GM12878 (cell line): Measurements from ENCODE around the gene DHRS1. TPM values are rescaled to one million over a fixed set of nuclear protein-coding genes. Genes with fewer than 3 reads are reported as not detected.

Experiments used
- ATAC-seq: fragments of 200-7000 bp; cut with Tn5 transposase; 3 replicates; pipeline ENCODE4 v1.9.1; 2020; ENCODE audit warnings: mild to moderate bottlenecking, moderate library complexity
- BruUV-seq: library from RNA; stranded (reverse); fragments of 400-500 nt; replicated peaks from 2 replicates; lab custom pipeline; 2021; lab: Mats Ljungman, UMichigan
- CTCF ChIA-PET: fragments of 300-600 bp; sonication (Branson Sonifier 250); formaldehyde crosslinking; extraction: SDS; loops from one replicate; lab custom pipeline; 2021; ENCODE audit warnings: inconsistent platforms; lab: Yijun Ruan, JAX
- POLR2A ChIA-PET: fragments of 350-600 bp; formaldehyde crosslinking; extraction: SDS; loops from one replicate; lab custom pipeline; 2021; ENCODE audit warnings: inconsistent platforms; lab: Charles Lee
- RAD21 ChIA-PET: fragments of 300-600 bp; sonication (Branson Sonifier 250); formaldehyde crosslinking; loops from one replicate; lab custom pipeline; 2023; ENCODE audit warnings: antibody characterized with exemption; ENCODE audit not compliant: unreplicated experiment; lab: Charles Lee
- SMC1A ChIA-PET: fragments of 300-600 bp; sonication (Branson Sonifier 250); formaldehyde crosslinking; loops from one replicate; lab custom pipeline; 2023; ENCODE audit not compliant: unreplicated experiment, uncharacterized antibody; lab: Charles Lee
- DNase-seq: peaks from one replicate; pipeline ENCODE4 v3.0.0-alpha.2; 2011; ENCODE audit warnings: low read depth, low spot score
- FAIRE-seq: peaks from 3 replicates; lab custom pipeline; 2011; peaks lifted over from hg19 to GRCh38; lab: Jason Lieb, UNC
- H2AFZ ChIP-seq: 2 replicates; pipeline ENCODE4 v1.6.0; 2011; ENCODE audit warnings: low read depth, low read length, control low read depth; ENCODE audit not compliant: control insufficient read depth
- H3K27ac ChIP-seq: 2 replicates; pipeline ENCODE4 v1.5.1; 2011; ENCODE audit warnings: control low read depth; ENCODE audit not compliant: control insufficient read depth, insufficient read depth
- H3K27me3 ChIP-seq, 2 experiments: replicated peaks in 1 of 2; 2 replicates each; pipeline versions ENCODE4 v1.6.0 to v1.6.1; 2011; ENCODE audit warnings: low read length in 1 of 2; ENCODE audit not compliant: control insufficient read depth in 2 of 2, insufficient read depth in 2 of 2
- H3K36me3 ChIP-seq, 2 experiments: 2 replicates each; pipeline ENCODE4 v1.5.1; 2011; ENCODE audit warnings: low read length in 1 of 2; ENCODE audit not compliant: control insufficient read depth in 2 of 2, insufficient read depth in 2 of 2
- H3K4me1 ChIP-seq: 2 replicates; pipeline ENCODE4 v1.6.1; 2011; ENCODE audit warnings: mild to moderate bottlenecking, low read length, moderate library complexity, mixed read lengths; ENCODE audit not compliant: control insufficient read depth, insufficient read depth
- H3K4me2 ChIP-seq: 2 replicates; pipeline ENCODE4 v1.6.0; 2011; ENCODE audit warnings: control low read depth; ENCODE audit not compliant: control insufficient read depth, insufficient read depth
- H3K4me3 ChIP-seq: fragments of 200-600 bp; sonication (generic); 2 replicates; pipeline ENCODE4 v1.5.1; 2016
- H3K79me2 ChIP-seq: 2 replicates; pipeline ENCODE4 v1.6.0; 2011; ENCODE audit warnings: low read length; ENCODE audit not compliant: control insufficient read depth, insufficient read depth
- H3K9ac ChIP-seq: 2 replicates; pipeline ENCODE4 v1.8.0; 2011; ENCODE audit warnings: low read length, control low read depth, mixed read lengths; ENCODE audit not compliant: control insufficient read depth, insufficient read depth
- H3K9me3 ChIP-seq: replicated peaks from 3 replicates; pipeline ENCODE4 v1.5.1; 2011; ENCODE audit warnings: mild to moderate bottlenecking, low read length; ENCODE audit not compliant: control insufficient read depth, insufficient read depth
- H4K20me1 ChIP-seq: 2 replicates; pipeline ENCODE4 v1.6.0; 2011; ENCODE audit not compliant: control insufficient read depth, insufficient read depth
- ATF7 ChIP-seq: fragments of 450-650 bp; IDR thresholded peaks from 2 replicates; pipeline ENCODE4 v1.6.1; 2016; ENCODE audit warnings: low read depth, mild to moderate bottlenecking
- BCL3 ChIP-seq: IDR thresholded peaks from 2 replicates; pipeline ENCODE4 v1.6.1; 2011; ENCODE audit warnings: borderline replicate concordance, low read depth, mild to moderate bottlenecking, moderate library complexity, low read length; ENCODE audit not compliant: insufficient read depth, poor library complexity, severe bottlenecking
- CUX1 ChIP-seq: IDR thresholded peaks from 2 replicates; pipeline ENCODE4 v1.6.1; 2012; ENCODE audit warnings: improper control_type of control experiment, low read depth, low read length; ENCODE audit not compliant: insufficient replicate concordance
- JUNB ChIP-seq: IDR thresholded peaks from 2 replicates; pipeline ENCODE4 v1.6.1; 2016; ENCODE audit warnings: antibody characterized with exemption, mild to moderate bottlenecking
- RUNX3 ChIP-seq: IDR thresholded peaks from 2 replicates; pipeline ENCODE4 v1.6.1; 2012; ENCODE audit warnings: low read length, inconsistent platforms
- SKIL ChIP-seq: fragments of 450-650 bp; IDR thresholded peaks from 2 replicates; pipeline ENCODE4 v1.6.1; 2017; ENCODE audit warnings: mild to moderate bottlenecking, low read depth, inconsistent platforms; ENCODE audit not compliant: poor library complexity, severe bottlenecking
- ZBTB4 ChIP-seq: fragments of 450-650 bp; formaldehyde crosslinking; IDR thresholded peaks from 2 replicates; pipeline ENCODE4 v1.4.0; 2022; ENCODE audit warnings: mild to moderate bottlenecking, moderate library complexity
- WGBS: methylation state at CpG from one replicate; pipeline ENCODE4 v1.1.6; 2016; ENCODE audit warnings: low lambda C conversion rate; ENCODE audit not compliant: insufficient replicate concordance, insufficient coverage; ENCODE audit errors: missing lambda C conversion rate; 5-methylcytosine and 5-hydroxymethylcytosine counted together
- in situ Hi-C: fragments of 300-500 bp; cut with MboI; formaldehyde crosslinking; loops from 9 replicates; pipeline ENCODE4 v1.14.3; 2018; ENCODE audit warnings: mixed read lengths
- intact Hi-C: fragments of 100-400 bp; cut with micrococcal nuclease; formaldehyde crosslinking; loops from one replicate; pipeline ENCODE4 v1.14.2; 2022; ENCODE audit not compliant: unreplicated experiment
- polyA plus RNA-seq, 11 experiments: library from polyadenylated mRNA; depleted of rRNA in 4 of 11; unstranded in 6 of 11; stranded (reverse) in 5 of 11; fragments of >200 nt; fragmentation: Nextera tagmentation in 4 of 11; fragmentation: Illumina TruSeq in 1 of 11; extraction: Ambion mirVana in 4 of 11; extraction: Trizol in 1 of 11; gene quantifications; 1 replicate in 1 of 11; 2 replicates in 10 of 11; pipeline versions ENCODE4 v1.2.1 to v1.2.3, GENCODE V29; 2011 to 2016; ENCODE audit warnings: inconsistent platforms in 2 of 11, missing spikeins in 2 of 11, low read depth in 1 of 11
- total RNA-seq, 4 experiments: library from RNA; depleted of rRNA in 3 of 4; stranded (reverse); fragments of >200 nt in 3 of 4; fragmentation: Illumina TruSeq in 1 of 4; extraction: Trizol in 1 of 4; gene quantifications; 2 replicates each; pipeline versions ENCODE4 v1.2.1 to v1.2.3, GENCODE V29; 2013 to 2021

Gene DHRS1
- total and polyA plus RNA-seq, 10 of the 15 experiments (the other 5 are each of a cell fraction or from before 2014, with no cell fraction given), result 12.1 to 45.0 (median 25.7) TPM

- FAIRE-seq, result no peak
- Histone ChIP-seq H3K4me3 (no peak overlapping the region), H4K20me1 (no peaks in the 10 kb centered on the region), H3K4me1 (peaks cover 11% of the 10 kb centered on the region), H3K9ac (no peak overlapping the region), H3K9me3 (no peaks in the 10 kb centered on the region), H3K27ac (0 out of 2 replicates have a peak overlapping the region, but pooled peaks have one; percentile 24), H3K27me3 (no peaks in the 10 kb centered on the region), H2AFZ (no peak overlapping the region), H3K4me2 (peak overlapping the region; percentile 42), H3K36me3 (peaks cover 12 to 26% of the 10 kb centered on the region in 2 experiments), H3K79me2 (no peaks in the 10 kb centered on the region)
- ChIA-PET CTCF (interaction anchor here (0.9 to 13.4 kb wide), 9 partner anchors 10 to 142 kb away, joined by 3 to 269 read pairs (median 5); partner anchors contain the start of genes CIDEB, DHRS1, NOP9 and RABGGTA), POLR2A (interaction anchor here (0.6 to 2.5 kb wide), 8 partner anchors 9 to 161 kb away, joined by 3 to 9 read pairs (median 5); partner anchors contain the start of genes CHMP4A and TINF2), SMC1A (interaction anchor here (0.6 to 3.0 kb wide), 10 partner anchors 8 to 48 kb away, joined by 3 to 18 read pairs (median 6); partner anchors contain the start of genes CIDEB, LTB4R2, RABGGTA and TINF2), RAD21 (interaction anchor here (0.9 to 3.0 kb wide), 5 partner anchors 10 to 74 kb away, joined by 4 to 16 read pairs (median 6); partner anchors contain the start of genes DHRS1, MDP1, NOP9 and TINF2)
- no peak for DNase-seq
- 38% methylated on average over 6 of the region's 6 CpGs for WGBS
- no TSS peak for BruUV-seq
- ATAC-seq, result peak; percentile 95
- in situ Hi-C loops (no loop called here), intact Hi-C loops (no loop called here)
- TF ChIP-seq JUNB (no peak), SKIL (peak; percentile 29), CUX1 (no peak), ZBTB4 (CRISPR knock-in tag) (no peak), ATF7 (0 out of 2 replicates have a peak, but pooled peaks have one; percentile 23), BCL3 (peak; percentile 49), RUNX3 (peak; percentile 82)
These were observed 9.8 kb downstream of the DHRS1 start for GRCh38 chr14:24289649-24290280.
